ENCODE measurements around the gene S100Z. TPM values are rescaled to one million over a fixed set of nuclear protein-coding genes. Genes with fewer than 3 reads are reported as not detected.

Gene S100Z
- total RNA-seq, 3 donors from 2014 or later (not counting 1 experiment from before 2014, with no cell fraction given), result 0.60 to 3.3 (median 0.91) TPM

DNA sequence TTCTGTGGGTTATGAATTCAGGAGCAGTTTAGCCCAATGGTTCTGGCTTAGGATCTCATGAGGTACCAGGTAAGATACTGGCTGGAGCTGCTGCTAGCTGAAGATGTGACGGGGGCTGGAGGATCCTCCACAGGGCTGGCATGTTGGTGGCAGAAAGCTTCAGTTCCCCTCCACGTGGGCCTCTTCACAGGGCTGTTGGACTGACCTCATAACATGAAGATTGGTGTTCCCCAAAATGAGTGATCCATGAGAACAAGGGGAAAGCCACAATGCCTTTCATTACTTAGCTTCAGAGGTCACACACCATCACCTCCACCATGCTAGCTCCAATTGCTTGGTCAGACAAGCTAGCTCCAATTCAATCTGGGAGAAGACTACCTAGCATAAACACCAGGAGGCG lies 8.5 kb upstream of the S100Z start:
- DNase-seq (no peak), ATAC-seq (no peak)
- no peaks in the 10 kb centered on the region for H3K4me1 Mint-ChIP-seq
- Histone ChIP-seq H3K27me3 (ENCODE audit: control insufficient read depth, insufficient read depth, low read length) (no peaks in the 10 kb centered on the region), H3K9me3 (ENCODE audit: control insufficient read depth, insufficient read depth, low read length) (no peaks in the 10 kb centered on the region), H3K4me1 (ENCODE audit: control insufficient read depth, insufficient read depth, low read length) (no peaks in the 10 kb centered on the region), H3K36me3 (ENCODE audit: control insufficient read depth, insufficient read depth, low read length) (no peaks in the 10 kb centered on the region), H3K27ac (ENCODE audit: low read length) (no peak overlapping the region), H3K4me3 (ENCODE audit: low read length) (no peak overlapping the region)
- H3K4me3 Mint-ChIP-seq, result no peak overlapping the region
- intact Hi-C loops (cut with micrococcal nuclease), result no loop called here
- H3K36me3 Mint-ChIP-seq, result no peaks in the 10 kb centered on the region
- H3K9me3 Mint-ChIP-seq, result no peaks in the 10 kb centered on the region
- 74% methylated on average over 3 of the region's 3 CpGs for WGBS (ENCODE audit: insufficient coverage)
- H3K27ac Mint-ChIP-seq, result no peak overlapping the region
- TF ChIP-seq, protein P1, sequence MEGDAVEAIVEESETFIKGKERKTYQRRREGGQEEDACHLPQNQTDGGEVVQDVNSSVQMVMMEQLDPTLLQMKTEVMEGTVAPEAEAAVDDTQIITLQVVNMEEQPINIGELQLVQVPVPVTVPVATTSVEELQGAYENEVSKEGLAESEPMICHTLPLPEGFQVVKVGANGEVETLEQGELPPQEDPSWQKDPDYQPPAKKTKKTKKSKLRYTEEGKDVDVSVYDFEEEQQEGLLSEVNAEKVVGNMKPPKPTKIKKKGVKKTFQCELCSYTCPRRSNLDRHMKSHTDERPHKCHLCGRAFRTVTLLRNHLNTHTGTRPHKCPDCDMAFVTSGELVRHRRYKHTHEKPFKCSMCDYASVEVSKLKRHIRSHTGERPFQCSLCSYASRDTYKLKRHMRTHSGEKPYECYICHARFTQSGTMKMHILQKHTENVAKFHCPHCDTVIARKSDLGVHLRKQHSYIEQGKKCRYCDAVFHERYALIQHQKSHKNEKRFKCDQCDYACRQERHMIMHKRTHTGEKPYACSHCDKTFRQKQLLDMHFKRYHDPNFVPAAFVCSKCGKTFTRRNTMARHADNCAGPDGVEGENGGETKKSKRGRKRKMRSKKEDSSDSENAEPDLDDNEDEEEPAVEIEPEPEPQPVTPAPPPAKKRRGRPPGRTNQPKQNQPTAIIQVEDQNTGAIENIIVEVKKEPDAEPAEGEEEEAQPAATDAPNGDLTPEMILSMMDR (IDR thresholded peaks at IDR 0.05), result no peak
- peaks cover 5 to 6% of the 10 kb centered on the region in 2 donors for H3K27me3 Mint-ChIP-seq (ENCODE audit: low read depth in 2 of 2)

DNA sequence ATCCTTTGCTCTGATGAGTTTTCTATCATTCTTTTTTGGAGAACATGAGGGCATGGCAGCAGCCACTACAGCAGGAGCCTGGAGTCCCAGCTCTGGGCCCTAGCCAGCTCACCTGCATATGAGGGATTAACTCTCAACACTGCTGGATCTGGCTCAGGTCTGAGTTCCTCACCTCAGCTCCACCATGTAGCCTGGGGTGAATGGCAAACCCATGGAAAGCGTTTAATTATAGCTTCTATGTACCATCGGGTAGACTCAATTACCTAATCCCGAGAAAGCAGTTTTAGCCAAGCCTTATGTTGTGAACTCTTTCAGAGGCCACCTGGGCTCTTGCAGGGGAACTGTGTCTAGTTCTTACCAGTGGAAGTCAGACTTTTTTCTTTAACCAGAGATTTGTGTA lies 3.9 kb upstream of the S100Z start:
- Mint-ChIP-seq H3K27me3 (ENCODE audit: low read depth in 2 of 2) (peaks cover 0 to 6% of the 10 kb centered on the region in 2 donors), H3K4me3 (no peak overlapping the region), H3K9me3 (no peaks in the 10 kb centered on the region), H3K4me1 (peaks cover 8 to 14% of the 10 kb centered on the region in 2 donors), H3K36me3 (no peaks in the 10 kb centered on the region), H3K27ac (no peak overlapping the region)
- peaks cover 19% of the 10 kb centered on the region for H3K4me1 ChIP-seq (ENCODE audit: control insufficient read depth, insufficient read depth, low read length)
- TF ChIP-seq, protein P1 (IDR thresholded peaks at IDR 0.05), result no peak
- H3K27me3 ChIP-seq (ENCODE audit: control insufficient read depth, insufficient read depth, low read length), result no peaks in the 10 kb centered on the region
- ATAC-seq (no peak), DNase-seq (no peak)
- H3K27ac ChIP-seq (ENCODE audit: low read length), result no peak overlapping the region
- H3K36me3 ChIP-seq (ENCODE audit: control insufficient read depth, insufficient read depth, low read length), result no peaks in the 10 kb centered on the region
- no peaks in the 10 kb centered on the region for H3K9me3 ChIP-seq (ENCODE audit: control insufficient read depth, insufficient read depth, low read length)
- no peak overlapping the region for H3K4me3 ChIP-seq (ENCODE audit: low read length)
- intact Hi-C loops (cut with micrococcal nuclease), result no loop called here
- WGBS (ENCODE audit: insufficient coverage), result 90% methylated on average over 3 of the region's 3 CpGs

DNA sequence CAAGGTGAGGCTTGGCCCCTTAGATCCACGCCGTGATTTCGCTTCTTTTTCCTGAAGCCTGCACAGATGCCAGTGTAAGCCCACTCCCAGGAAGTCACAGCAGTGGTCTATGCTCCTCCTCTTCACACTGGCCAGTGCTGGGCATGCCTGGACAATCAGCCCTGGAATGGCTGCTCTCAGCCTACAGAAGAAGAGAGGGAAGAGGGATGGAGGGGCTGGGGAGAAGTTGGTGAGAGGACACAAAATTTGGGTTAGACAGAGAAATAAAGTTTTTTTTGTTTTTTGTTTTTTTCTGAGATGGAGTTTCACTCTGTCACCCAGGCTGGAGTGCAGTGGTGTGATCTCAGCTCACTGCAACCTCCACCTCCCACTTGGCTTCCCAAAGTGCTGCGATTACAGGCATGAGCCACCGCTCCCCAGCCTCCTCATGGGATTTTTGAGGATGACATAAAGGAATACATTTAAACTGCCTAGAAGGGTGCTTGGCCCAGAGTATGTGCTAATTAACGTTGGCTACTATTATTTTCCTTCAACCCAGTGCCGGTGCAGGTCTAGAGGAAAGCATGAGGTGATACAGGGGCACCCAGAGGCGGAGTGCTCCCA lies 830 bp downstream of the S100Z start:
- DNase-seq (no peak), ATAC-seq (no peak)
- Mint-ChIP-seq H3K4me1 (peaks cover 20 to 34% of the 10 kb centered on the region in 2 donors), H3K27ac (peak overlapping the region in 1 of 2 donors; percentile 1), H3K4me3 (no peak overlapping the region), H3K9me3 (no peaks in the 10 kb centered on the region), H3K36me3 (no peaks in the 10 kb centered on the region), H3K27me3 (ENCODE audit: low read depth in 2 of 2) (no peaks in the 10 kb centered on the region)
- H3K4me3 ChIP-seq (ENCODE audit: low read length), result no peak overlapping the region
- TF ChIP-seq, protein P1 (IDR thresholded peaks at IDR 0.05), result no peak
- peaks cover 36% of the 10 kb centered on the region for H3K4me1 ChIP-seq (ENCODE audit: control insufficient read depth, insufficient read depth, low read length)
- H3K9me3 ChIP-seq (ENCODE audit: control insufficient read depth, insufficient read depth, low read length), result no peaks in the 10 kb centered on the region
- no peak overlapping the region for H3K27ac ChIP-seq (ENCODE audit: low read length)
- 77% methylated on average over 8 of the region's 8 CpGs for WGBS (ENCODE audit: insufficient coverage)
- H3K27me3 ChIP-seq (ENCODE audit: control insufficient read depth, insufficient read depth, low read length), result no peaks in the 10 kb centered on the region
- H3K36me3 ChIP-seq (ENCODE audit: control insufficient read depth, insufficient read depth, low read length), result no peaks in the 10 kb centered on the region
- intact Hi-C loops (cut with micrococcal nuclease), result no loop called here

Measured in natural killer cell (primary cell).